HCT116 (cell line): ENCODE data around the gene CPT2. TPM values are rescaled to one million over a fixed set of nuclear protein-coding genes. Genes with fewer than 3 reads are reported as not detected.

Experiments used
- ATAC-seq: fragments of 200-7000 bp; cut with Tn5 transposase; 2 replicates; pipeline ENCODE4 v1.9.1; 2020; ENCODE audit warnings: mild to moderate bottlenecking, moderate library complexity
- BruUV-seq: library from RNA; stranded (reverse); fragments of 400-500 nt; replicated peaks from 2 replicates; lab custom pipeline; 2021; lab: Mats Ljungman, UMichigan
- CTCF ChIA-PET: fragments of 300-600 bp; sonication (Branson Sonifier 250); formaldehyde crosslinking; loops from one replicate; lab custom pipeline; 2021; ENCODE audit warnings: antibody characterized with exemption; lab: Charles Lee
- POLR2A ChIA-PET: fragments of 300-600, 350-600 bp; sonication (Branson Sonifier 250); formaldehyde crosslinking; loops from one replicate; lab custom pipeline; 2021; ENCODE audit warnings: antibody characterized with exemption; lab: Charles Lee
- RAD21 ChIA-PET, 2 experiments: fragments of 300-600 bp; sonication (Branson Sonifier 250); formaldehyde crosslinking; loops; one replicate each; lab custom pipeline; 2023; ENCODE audit warnings: low total read pairs in 2 of 2; ENCODE audit not compliant: uncharacterized antibody in 2 of 2, unreplicated experiment in 2 of 2, low non-redundant PET in 1 of 2; lab: Charles Lee
- DNase-seq: peaks from one replicate; pipeline ENCODE4 v3.0.0-alpha.2; 2010; ENCODE audit warnings: low read depth, low spot score
- H2AFZ ChIP-seq: fragments of 200-600 bp; shearing (Covaris generic), sonication (generic); 2 replicates; pipeline ENCODE4 v1.6.1; 2017; ENCODE audit warnings: low read depth, mixed run types, mixed read lengths, antibody characterized with exemption, low read length; ENCODE audit not compliant: poor library complexity, severe bottlenecking
- H3K27ac ChIP-seq: 2 replicates; pipeline ENCODE4 v1.5.1; 2012; ENCODE audit warnings: low read depth, low read length
- H3K27me3 ChIP-seq: fragments of 200-600 bp; sonication (generic); 2 replicates; pipeline ENCODE4 v1.6.1; 2016; ENCODE audit warnings: mixed run types, low read length, mixed read lengths; ENCODE audit not compliant: insufficient read depth
- H3K36me3 ChIP-seq, 2 experiments: fragments of 200-500 bp in 1 of 2; fragments of 200-600 bp in 1 of 2; sonication (Bioruptor generic) in 1 of 2; sonication (generic) in 1 of 2; 2 replicates each; pipeline versions ENCODE4 v1.5.1 to v1.6.1; 2014 to 2016; ENCODE audit warnings: low read length in 2 of 2, inconsistent platforms in 1 of 2, mixed read lengths in 1 of 2, mixed run types in 1 of 2; ENCODE audit not compliant: insufficient read depth in 2 of 2, control insufficient read depth in 1 of 2
- H3K4me1 ChIP-seq, 2 experiments: fragments of 200-600 bp in 1 of 2; sonication (generic) in 1 of 2; 2 replicates each; pipeline versions ENCODE4 v1.5.1 to v1.6.1; 2012 to 2017; ENCODE audit warnings: low read length in 2 of 2, inconsistent platforms in 1 of 2, mild to moderate bottlenecking in 1 of 2, mixed read lengths in 1 of 2, mixed run types in 1 of 2, moderate library complexity in 1 of 2; ENCODE audit not compliant: insufficient read depth in 2 of 2, control insufficient read depth in 1 of 2
- H3K4me2 ChIP-seq: fragments of 200-600 bp; sonication (generic); 2 replicates; pipeline ENCODE4 v1.6.1; 2017; ENCODE audit warnings: mixed run types, low read length, mixed read lengths
- H3K4me3 ChIP-seq, 2 experiments: fragments of 200-600 bp in 1 of 2; sonication (generic) in 1 of 2; replicated peaks in 1 of 2; 2 replicates each; pipeline ENCODE4 v1.5.1; 2011 to 2016; ENCODE audit warnings: low read length in 2 of 2, control low read depth in 1 of 2, low read depth in 1 of 2, mild to moderate bottlenecking in 1 of 2, mixed read lengths in 1 of 2, mixed run types in 1 of 2
- H3K79me2 ChIP-seq: fragments of 200-600 bp; sonication (generic); 2 replicates; pipeline ENCODE4 v1.6.1; 2017; ENCODE audit warnings: mild to moderate bottlenecking, mixed run types, low read length, moderate library complexity, mixed read lengths; ENCODE audit not compliant: insufficient read depth
- H3K9ac ChIP-seq: fragments of 200-600 bp; sonication (generic); 2 replicates; pipeline ENCODE4 v1.6.1; 2016; ENCODE audit warnings: low read length, mixed read lengths
- H3K9me2 ChIP-seq: fragments of 200-600 bp; sonication (generic), shearing (Covaris generic); 2 replicates; pipeline ENCODE4 v1.6.1; 2017; ENCODE audit warnings: mixed run types, mild to moderate bottlenecking, moderate library complexity; ENCODE audit not compliant: insufficient read depth
- H3K9me3 ChIP-seq, 2 experiments: fragments of 200-500 bp in 1 of 2; fragments of 200-600 bp in 1 of 2; sonication (Bioruptor generic) in 1 of 2; sonication (generic) in 1 of 2; 2 replicates each; pipeline ENCODE4 v1.6.1; 2014 to 2017; ENCODE audit warnings: low read length in 2 of 2, mixed read lengths in 2 of 2, inconsistent platforms in 1 of 2, low read depth in 1 of 2, mild to moderate bottlenecking in 1 of 2, mixed run types in 1 of 2, moderate library complexity in 1 of 2; ENCODE audit not compliant: control insufficient read depth in 1 of 2, insufficient read depth in 1 of 2
- H4K20me1 ChIP-seq: fragments of 200-600 bp; sonication (generic), shearing (Covaris generic); 2 replicates; pipeline ENCODE4 v1.6.1; 2017; ENCODE audit warnings: mixed run types, mild to moderate bottlenecking, moderate library complexity; ENCODE audit not compliant: insufficient read depth
- CEBPB ChIP-seq: IDR thresholded peaks from 2 replicates; pipeline ENCODE4 v1.6.1; 2012; ENCODE audit warnings: low read depth
- EGR1 ChIP-seq: IDR thresholded peaks from 2 replicates; pipeline ENCODE4 v1.6.1; 2012; ENCODE audit warnings: low read depth
- ELF1 ChIP-seq: IDR thresholded peaks from 2 replicates; pipeline ENCODE4 v1.6.1; 2012; ENCODE audit warnings: low read depth, borderline replicate concordance
- EZH2 ChIP-seq: fragments of 200-600 bp; sonication (generic); IDR thresholded peaks from 2 replicates; pipeline ENCODE4 v1.6.1; 2017; ENCODE audit warnings: antibody characterized with exemption, mixed run types
- EZH2phosphoT487 ChIP-seq: fragments of 200-600 bp; IDR thresholded peaks from 2 replicates; pipeline ENCODE4 v1.6.1; 2018; ENCODE audit warnings: antibody characterized with exemption, borderline replicate concordance
- SIN3A ChIP-seq: IDR thresholded peaks from 2 replicates; pipeline ENCODE4 v1.6.1; 2012; ENCODE audit warnings: low read depth
- TCF7L2 ChIP-seq: IDR thresholded peaks from 2 replicates; pipeline ENCODE4 v1.7.0; 2011; ENCODE audit warnings: borderline replicate concordance, inconsistent platforms; ENCODE audit not compliant: insufficient read depth, insufficient read length; ENCODE audit errors: extremely low read depth
- YY1 ChIP-seq: IDR thresholded peaks from 2 replicates; pipeline ENCODE4 v1.6.1; 2011; ENCODE audit warnings: low read length, low read depth, moderate library complexity, mild to moderate bottlenecking; ENCODE audit not compliant: insufficient replicate concordance; ENCODE audit errors: extremely low read depth
- ZBTB33 ChIP-seq: IDR thresholded peaks from 2 replicates; pipeline ENCODE4 v1.6.1; 2011; ENCODE audit warnings: mild to moderate bottlenecking, low read length, moderate library complexity; ENCODE audit not compliant: insufficient replicate concordance; ENCODE audit errors: extremely low read depth
- ZFX ChIP-seq: fragments of 450-650 bp; IDR thresholded peaks from 2 replicates; pipeline ENCODE4 v1.6.1; 2017
- intact Hi-C: fragments of 100-400 bp; cut with micrococcal nuclease; formaldehyde crosslinking; loops from 2 replicates; pipeline ENCODE4 v1.10.0; 2022
- total RNA-seq: library from RNA; stranded (reverse); gene quantifications from one replicate; pipeline ENCODE4 v1.2.1, GENCODE V29; 2021; ENCODE audit not compliant: unreplicated experiment

The CPT2 gene
- total RNA-seq, 1 experiment from 2014 or later = 18.1 TPM

GRCh38 chr1:53153752-53154151 lies 42.9 kb upstream of the CPT2 start:
- H3K79me2 ChIP-seq = no peaks in the 10 kb centered on the region
- BruUV-seq = no TSS peak
- no peaks in the 10 kb centered on the region for H3K27me3 ChIP-seq
- H3K9me3 ChIP-seq = no peaks in the 10 kb centered on the region
- no peak for DNase-seq
- RAD21 ChIA-PET = no interaction called here
- H3K4me3 ChIP-seq = no peak overlapping the region
- CTCF ChIA-PET = no interaction called here
- H3K4me1 ChIP-seq = no peaks in the 10 kb centered on the region
- no peaks in the 10 kb centered on the region for H3K9me2 ChIP-seq
- H2AFZ ChIP-seq = no peak overlapping the region
- intact Hi-C loops = no loop called here
- no peaks in the 10 kb centered on the region for H3K36me3 ChIP-seq
- H3K27ac ChIP-seq = no peak overlapping the region
- POLR2A ChIA-PET = no interaction called here
- no peak for ATAC-seq
- H3K9ac ChIP-seq = no peak overlapping the region
- no peak overlapping the region for H3K4me2 ChIP-seq
- no peaks in the 10 kb centered on the region for H4K20me1 ChIP-seq
- TF ChIP-seq SIN3A = no peak
- no peak for TF ChIP-seq YY1
- no peak for TF ChIP-seq TCF7L2
- no peak for TF ChIP-seq EZH2phosphoT487
- no peak for TF ChIP-seq ZFX
- no peak for TF ChIP-seq ELF1
- no peak for TF ChIP-seq EZH2
- TF ChIP-seq EGR1 = no peak
- no peak for TF ChIP-seq ZBTB33
- no peak for TF ChIP-seq CEBPB
